ENCODE data around the gene CAMTA1. TPM values are rescaled to one million over a fixed set of nuclear protein-coding genes. Genes with fewer than 3 reads are reported as not detected.

Gene CAMTA1
- total RNA-seq, 1 donor from 2014 or later: 30.6 TPM

DNA sequence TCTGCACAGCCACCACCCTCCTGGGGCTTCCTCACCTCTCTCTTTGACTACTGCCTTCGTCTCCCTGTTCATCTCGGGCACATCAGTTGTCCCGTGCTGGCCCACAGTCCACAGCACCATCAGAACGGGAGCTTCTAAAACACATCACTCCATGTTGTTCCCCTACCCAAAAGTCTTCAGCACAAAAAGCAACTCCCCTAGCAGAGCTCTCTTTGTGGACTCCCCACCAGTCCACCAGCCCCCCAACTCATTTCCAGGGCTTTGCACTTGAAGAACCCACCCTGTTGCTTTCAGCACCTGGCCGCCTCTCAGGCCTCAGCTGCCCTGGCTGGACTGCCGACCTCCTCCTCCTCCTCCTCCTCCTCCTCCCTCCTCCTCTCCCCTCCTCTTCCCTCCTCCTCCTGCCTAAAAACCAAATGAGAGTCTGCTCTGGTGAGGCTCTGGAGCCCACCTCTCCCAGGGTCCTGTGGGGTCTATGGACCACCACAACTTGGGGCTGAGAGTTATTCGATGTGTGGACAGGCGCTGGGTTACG, 734.7 kb downstream of the CAMTA1 start:
- no peak for DNase-seq

GRCh38 chr1:7520496-7520895, 735.2 kb downstream of the CAMTA1 start:
- DNase-seq: no peak

DNA sequence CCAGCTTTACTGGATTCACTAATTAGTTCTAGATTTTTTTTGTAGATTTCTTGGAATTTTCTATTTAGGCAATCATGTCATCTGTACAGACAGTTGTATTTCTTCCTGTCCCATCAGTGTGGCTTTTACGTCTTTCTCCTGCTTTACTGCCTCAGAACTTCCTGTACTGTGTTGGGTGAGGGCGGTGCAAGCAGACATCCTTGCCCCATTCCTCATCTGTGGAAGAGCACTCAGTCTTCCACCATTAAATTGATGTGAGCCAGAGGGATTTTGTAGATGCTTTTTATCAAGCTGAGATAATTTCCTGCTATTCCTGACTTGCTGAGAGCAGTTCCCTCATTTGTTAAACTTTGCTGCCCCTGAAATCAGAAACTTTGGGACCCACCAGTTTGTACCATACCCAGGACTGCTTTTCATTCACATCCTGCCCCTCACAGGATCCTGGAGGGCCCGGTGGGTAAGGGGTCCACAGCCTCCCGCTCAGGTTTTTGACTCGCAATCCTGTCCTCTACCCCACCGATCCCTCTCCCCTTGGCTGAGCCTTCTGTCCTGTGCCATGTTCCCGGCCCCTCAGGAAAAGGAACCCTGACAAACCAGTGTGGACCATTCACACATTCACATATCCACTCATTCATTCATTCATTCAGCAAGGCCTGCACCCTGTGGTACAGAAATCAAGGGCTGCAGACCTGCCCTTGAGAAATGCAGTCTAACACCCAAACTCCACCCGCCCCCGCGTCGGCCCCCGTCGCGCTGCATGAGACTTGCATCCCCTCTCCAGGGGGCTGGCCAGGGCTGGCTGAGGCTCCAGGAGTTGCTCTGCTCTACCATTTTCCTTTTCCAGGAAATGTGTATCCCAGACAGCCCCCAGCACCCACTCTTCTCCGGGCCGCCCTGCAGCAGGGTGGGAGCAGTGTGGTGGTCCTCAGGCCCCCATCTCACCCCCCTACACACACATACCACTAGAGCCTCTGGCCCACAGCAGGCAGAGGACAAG, 739.4 kb downstream of the CAMTA1 start:
- no peak for DNase-seq

- DNase-seq: no peak
Observed at GRCh38 chr1:7525338-7526063, 740.2 kb downstream of the CAMTA1 start.

GRCh38 chr1:7526196-7526866, 741.1 kb downstream of the CAMTA1 start:
- DNase-seq: no peak

DNA sequence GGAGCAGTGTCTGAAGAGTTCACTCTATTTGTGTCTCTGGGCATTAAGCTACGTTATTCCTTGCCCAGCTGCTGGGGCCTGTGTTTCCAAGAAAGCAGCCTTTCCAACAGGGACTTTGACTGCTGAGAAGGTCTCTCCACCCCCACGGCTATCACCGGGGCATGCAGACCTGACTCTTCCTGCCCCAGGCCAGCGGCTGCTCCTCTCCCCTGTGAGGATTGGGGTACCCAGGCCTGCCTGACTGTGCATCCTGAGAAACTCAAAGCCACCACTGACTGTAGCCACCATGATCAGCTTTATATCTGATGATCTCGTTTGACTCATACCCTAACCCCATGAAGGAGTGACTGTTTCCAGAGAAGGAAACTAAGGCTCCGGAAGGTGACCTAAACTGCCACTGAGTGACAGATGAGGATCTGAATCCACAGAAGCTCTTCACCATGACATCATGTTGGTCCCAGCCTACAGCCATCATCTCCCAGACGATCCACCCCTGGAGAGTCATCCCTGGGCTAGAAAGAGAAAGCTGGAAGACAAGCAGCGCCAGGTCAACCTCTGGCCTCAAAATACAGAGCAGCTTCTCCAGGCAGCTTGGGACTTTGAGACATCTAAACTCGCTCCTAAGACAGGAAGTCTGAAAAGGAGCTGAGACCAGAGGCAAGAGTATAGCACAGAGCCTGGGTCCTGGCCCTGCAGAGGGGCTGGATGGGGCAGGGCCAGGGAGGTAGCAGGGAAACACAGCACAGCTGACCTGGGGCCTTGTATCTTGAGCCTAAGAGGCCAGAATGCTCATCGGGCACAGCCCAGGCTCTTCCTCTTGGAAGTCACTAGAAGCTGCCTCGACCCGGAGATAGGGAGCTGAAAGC, 741.8 kb downstream of the CAMTA1 start:
- no peak for DNase-seq

- DNase-seq: no peak
Observed at GRCh38 chr1:7527733-7528045, 742.4 kb downstream of the CAMTA1 start.

DNA sequence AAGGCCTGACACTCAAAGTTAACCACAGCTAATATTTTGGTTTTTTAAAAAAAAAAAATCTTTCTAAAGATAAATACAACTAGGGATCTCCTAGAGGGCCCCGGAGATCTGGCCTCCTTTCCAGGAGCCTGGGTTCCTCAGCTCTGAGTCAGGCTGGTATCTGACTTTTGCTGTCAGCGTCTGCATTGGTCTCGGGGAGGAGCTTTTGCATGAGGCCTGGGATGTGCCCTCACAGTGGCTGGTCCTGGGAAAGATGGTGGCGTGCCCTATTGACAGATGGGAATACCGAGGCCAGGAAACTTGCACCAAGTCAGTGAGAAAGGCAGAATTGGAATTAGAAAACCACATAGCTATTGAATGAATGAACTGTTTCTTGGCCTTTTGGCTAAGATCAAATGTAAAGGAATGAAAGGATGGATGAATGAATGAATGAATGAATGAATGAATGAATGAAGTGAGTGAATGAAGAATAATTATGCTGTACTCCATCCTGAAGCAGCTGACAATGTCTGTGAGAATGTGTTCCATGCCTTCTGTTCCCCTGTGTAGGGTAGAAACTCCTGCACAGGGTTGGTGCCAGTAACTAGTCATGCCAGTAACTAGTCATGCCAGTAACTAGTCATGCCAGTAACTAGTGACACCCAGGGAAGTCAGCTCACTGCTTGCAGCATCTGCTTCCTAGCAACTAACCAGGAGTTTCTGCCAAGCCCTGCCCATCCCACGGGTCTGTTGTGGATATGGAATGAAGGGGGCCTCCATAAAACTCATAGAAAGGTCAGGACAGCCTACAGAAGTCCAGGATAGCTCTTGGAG, 743.3 kb downstream of the CAMTA1 start:
- no peak for DNase-seq

DNA sequence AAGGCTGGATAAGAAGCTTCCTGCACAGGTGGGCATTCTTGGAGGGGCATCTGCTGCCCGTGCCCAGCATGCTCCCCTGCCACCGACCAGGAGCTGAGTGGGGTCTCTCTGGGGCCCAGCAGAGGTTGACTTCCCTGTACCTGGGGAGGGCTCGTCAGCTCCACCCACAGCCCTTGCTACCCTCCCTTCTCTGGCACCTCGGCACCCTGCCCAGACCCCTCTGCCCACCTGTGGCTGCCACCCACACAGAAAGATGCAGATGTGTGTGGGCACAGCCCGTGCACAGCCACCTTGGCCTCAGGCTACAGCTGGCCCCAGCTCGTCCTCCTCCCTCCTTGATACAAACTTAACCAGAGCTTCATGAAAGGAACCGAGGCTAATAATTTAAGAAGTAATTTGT, 744.7 kb downstream of the CAMTA1 start:
- no peak for DNase-seq

DNA sequence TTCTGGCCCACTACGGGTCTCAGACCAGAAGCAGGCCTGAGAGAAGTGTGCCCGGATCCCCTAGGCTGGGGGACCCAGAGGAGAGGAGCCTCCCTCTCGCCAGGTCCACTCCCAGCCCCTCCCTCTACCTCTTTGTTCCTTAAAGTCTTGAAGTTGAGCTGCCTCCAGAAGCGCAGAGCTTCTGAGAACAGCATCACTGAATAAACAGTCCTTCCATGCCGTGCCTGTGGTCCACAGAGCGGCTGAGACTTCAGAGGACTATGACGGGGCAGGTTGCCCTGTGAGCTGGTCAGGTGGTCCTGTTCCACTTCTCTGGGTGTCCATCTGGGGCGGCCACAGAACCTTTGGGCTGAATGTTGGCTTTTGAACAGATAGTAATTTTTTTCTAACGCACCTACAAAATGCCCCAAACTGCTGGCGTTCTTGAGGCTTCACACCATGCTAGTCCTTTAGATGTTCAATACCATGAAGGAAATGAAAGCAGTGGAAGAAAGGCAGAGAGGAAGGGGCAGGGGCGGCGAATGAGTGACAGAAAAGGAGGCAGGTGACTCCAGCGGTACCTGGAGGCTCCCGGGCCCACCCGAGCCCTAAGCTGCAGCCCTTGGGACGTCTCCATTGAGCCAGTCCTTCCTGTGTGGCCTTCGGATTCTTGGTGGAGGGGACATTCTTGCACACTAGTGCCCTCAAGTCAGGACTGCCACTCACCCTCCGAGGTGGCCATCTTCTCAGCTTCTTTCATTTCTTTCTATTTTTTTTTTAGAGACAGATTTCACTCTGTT, 746.5 kb downstream of the CAMTA1 start:
- DNase-seq: no peak

GRCh38 chr1:7533006-7533405, 747.8 kb downstream of the CAMTA1 start:
- DNase-seq: no peak

- peak; percentile 42 for DNase-seq
Observed at GRCh38 chr1:7534061-7534825, 749.0 kb downstream of the CAMTA1 start.

DNA sequence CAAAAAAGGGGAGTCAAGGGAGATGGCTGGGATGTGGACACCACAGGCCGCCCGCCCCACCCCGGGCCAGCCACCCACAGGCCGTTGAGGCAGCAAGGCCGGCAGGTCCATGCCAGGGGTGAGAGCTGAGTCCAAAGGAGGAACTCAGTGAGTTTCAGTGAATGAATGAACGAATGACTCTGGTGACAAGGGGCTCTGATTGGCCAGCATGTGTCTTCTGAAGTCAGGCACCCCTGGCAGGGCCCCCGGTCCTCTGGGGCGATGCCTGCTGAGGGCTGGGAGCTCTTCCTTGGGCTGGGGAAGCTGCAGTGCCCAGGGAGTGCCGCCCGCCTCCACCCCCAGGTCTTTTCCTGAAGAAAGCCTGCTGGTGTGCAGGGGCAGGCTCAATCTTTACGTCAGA, 749.8 kb downstream of the CAMTA1 start:
- no peak for DNase-seq

DNA sequence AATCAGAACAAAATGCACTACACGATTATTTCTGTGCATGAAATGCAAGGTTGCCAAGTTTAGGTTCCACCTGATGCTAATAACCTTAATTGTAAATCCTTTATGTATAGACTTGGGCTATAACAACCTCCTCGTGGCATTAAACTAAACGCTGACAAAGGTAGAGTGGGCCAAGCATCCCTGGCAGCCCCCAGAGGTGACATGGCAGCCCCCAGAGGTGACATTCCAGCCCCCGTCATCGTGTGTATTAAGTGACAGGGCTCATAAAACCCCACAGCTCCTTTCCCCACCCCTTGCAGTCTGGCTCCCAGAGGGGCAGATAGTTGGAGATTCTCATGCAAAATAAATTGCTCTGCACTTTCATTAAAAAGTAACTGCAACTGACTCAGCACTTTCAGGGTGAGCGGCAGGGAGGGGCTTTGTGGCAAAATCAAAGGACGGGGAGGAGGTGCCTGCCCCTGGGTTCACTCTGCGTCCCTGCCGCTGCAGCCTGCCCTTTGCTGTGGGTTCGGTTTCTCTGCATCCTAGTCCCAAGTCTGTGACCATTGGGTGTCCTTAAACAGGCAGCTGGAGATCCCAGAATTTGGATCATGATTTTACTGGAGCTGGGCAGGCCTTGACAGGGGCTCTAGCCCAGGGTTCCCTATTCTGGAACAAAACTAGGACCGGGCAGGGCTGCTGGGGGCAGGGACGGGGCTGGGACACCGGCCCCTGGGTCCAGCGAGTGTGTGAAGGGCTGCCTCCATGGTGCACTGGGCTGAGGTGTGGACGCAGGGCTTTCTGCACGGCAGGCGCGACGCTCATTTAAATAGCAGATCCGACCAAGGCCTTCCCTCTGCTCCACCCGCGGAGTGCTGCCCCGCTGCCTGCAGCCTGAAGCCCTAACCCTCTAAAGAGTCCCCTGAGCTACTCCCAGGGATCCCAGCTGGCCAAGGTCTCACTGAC, 751.0 kb downstream of the CAMTA1 start:
- DNase-seq: no peak

DNA sequence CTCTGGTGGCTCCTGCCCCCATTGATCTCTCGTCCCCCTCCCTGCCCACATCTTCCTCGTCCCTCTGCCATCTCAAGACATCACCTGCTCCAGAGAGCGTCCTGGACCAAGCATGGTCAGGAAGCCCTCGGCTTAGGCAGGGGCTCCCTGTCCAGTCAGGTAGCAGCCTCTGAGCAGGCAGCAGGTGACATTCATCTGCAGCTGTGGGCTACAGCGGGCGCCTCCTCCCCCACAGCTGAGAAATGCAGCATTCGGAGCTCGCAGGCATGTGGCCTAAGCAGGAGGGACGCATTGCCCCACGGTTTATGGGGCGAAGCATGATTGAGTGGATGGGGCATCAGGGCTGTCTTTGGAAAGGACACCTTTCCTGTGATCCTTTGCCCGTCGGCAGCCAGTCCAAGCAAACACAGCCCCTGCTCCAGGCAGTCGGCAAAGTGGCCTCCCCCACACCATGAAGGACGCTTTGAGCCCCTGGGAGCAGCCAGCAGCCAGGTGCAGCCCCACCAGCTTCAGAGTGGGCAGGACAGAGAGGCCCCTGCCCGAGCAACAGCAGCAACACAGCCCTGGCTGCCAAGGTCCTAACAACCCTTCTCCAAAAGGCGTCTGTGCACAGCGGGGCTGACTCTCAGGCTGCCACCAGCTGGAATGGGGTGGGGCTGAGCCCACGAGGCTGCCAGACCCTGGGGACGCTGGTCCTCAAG, 751.8 kb downstream of the CAMTA1 start:
- no peak for DNase-seq

GRCh38 chr1:7538033-7538432, 752.8 kb downstream of the CAMTA1 start:
- DNase-seq: no peak

Measured in skin of body (tissue), 2 donors.